Body of pancreas (tissue), 4 donors: Measurements from ENCODE around the gene NRBP1.

Experiments
- POLR2A ChIP-seq, 3 donors: fragments of 450-650 bp; IDR thresholded peaks; one replicate each; pipeline ENCODE4 v1.6.1; 2016; ENCODE audit warnings: antibody characterized with exemption in 3 of 3, mild to moderate bottlenecking in 2 of 3
- TF ChIP-seq, protein P1 (sequence below), 7 experiments: fragments of 450-650 bp in 4 of 7; fragments of 200-600 bp in 3 of 7; sonication (generic) in 3 of 7; IDR thresholded peaks; one replicate each; pipeline ENCODE4 v1.5.1; 2016 to 2019; ENCODE audit warnings: antibody characterized with exemption in 7 of 7

DNA sequence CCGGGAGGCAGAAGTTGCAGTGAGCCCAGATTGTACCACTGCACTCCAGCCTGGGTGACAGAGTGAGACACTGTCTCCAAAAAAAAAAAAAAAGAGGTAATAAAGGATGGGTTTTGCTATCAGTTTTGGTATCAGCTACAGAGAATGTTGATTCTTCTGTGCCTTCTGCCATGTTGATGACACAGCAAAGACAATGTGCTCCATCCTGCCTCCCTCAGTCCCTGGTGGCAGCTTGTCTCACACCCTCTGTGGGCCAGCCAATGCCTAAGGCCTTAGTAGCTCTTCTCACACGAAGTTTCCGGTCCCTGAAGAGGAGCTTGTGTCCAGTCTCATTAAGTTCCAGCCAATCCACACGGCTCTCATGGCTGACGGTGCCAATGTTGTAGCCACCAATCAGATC, 43.5 kb downstream of the NRBP1 start:
- TF ChIP-seq, protein P1, sequence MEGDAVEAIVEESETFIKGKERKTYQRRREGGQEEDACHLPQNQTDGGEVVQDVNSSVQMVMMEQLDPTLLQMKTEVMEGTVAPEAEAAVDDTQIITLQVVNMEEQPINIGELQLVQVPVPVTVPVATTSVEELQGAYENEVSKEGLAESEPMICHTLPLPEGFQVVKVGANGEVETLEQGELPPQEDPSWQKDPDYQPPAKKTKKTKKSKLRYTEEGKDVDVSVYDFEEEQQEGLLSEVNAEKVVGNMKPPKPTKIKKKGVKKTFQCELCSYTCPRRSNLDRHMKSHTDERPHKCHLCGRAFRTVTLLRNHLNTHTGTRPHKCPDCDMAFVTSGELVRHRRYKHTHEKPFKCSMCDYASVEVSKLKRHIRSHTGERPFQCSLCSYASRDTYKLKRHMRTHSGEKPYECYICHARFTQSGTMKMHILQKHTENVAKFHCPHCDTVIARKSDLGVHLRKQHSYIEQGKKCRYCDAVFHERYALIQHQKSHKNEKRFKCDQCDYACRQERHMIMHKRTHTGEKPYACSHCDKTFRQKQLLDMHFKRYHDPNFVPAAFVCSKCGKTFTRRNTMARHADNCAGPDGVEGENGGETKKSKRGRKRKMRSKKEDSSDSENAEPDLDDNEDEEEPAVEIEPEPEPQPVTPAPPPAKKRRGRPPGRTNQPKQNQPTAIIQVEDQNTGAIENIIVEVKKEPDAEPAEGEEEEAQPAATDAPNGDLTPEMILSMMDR (IDR thresholded peaks at IDR 0.05): no peak
- TF ChIP-seq POLR2A (IDR thresholded peaks at IDR 0.05): no peak
